HCEC 1CT (cell line): ENCODE measurements around the gene DNAJC5G.
"Not testable (repeated sequence)": the region's sequence is repeated elsewhere in the genome, so short reads cannot be mapped to it uniquely, and the experiment has no call there.

Experiments used
- DNase-seq: peaks from one replicate; pipeline ENCODE4 v3.0.0-alpha.2; 2017

The DNAJC5G gene

GRCh38 chr2:27312152-27312551 is 36.9 kb downstream of the DNAJC5G start:
- no peak for DNase-seq

GRCh38 chr2:27313882-27314645 is 38.8 kb downstream of the DNAJC5G start:
- no peak for DNase-seq

GRCh38 chr2:27314709-27315108 is 39.5 kb downstream of the DNAJC5G start:
- no peak for DNase-seq

GRCh38 chr2:27315122-27315521 is 39.9 kb downstream of the DNAJC5G start:
- no peak for DNase-seq

- no peak for DNase-seq
Observed at GRCh38 chr2:27316655-27317412, 41.6 kb downstream of the DNAJC5G start.

- DNase-seq, result not testable (repeated sequence)
Observed at GRCh38 chr2:27319839-27320238, 44.6 kb downstream of the DNAJC5G start.

- DNase-seq, result peak; percentile 98
Observed at GRCh38 chr2:27320958-27321543, 45.8 kb downstream of the DNAJC5G start.

GRCh38 chr2:27322301-27322765 is 47.1 kb downstream of the DNAJC5G start:
- no peak for DNase-seq

- DNase-seq, result peak; percentile 86
Observed at GRCh38 chr2:27322766-27323595, 47.7 kb downstream of the DNAJC5G start, which contains the start of gene MPV17. MPV17 (minus strand) TSS chr2:27323097; CDS start chr2:27322517, 580 bp downstream.

- DNase-seq, result peak; percentile 16
Observed at GRCh38 chr2:27323596-27324285, 48.5 kb downstream of the DNAJC5G start.

- no peak for DNase-seq
Observed at GRCh38 chr2:27324720-27325119, 49.5 kb downstream of the DNAJC5G start.
